ENCODE results near the gene FOXN3.

The FOXN3 gene

DNA sequence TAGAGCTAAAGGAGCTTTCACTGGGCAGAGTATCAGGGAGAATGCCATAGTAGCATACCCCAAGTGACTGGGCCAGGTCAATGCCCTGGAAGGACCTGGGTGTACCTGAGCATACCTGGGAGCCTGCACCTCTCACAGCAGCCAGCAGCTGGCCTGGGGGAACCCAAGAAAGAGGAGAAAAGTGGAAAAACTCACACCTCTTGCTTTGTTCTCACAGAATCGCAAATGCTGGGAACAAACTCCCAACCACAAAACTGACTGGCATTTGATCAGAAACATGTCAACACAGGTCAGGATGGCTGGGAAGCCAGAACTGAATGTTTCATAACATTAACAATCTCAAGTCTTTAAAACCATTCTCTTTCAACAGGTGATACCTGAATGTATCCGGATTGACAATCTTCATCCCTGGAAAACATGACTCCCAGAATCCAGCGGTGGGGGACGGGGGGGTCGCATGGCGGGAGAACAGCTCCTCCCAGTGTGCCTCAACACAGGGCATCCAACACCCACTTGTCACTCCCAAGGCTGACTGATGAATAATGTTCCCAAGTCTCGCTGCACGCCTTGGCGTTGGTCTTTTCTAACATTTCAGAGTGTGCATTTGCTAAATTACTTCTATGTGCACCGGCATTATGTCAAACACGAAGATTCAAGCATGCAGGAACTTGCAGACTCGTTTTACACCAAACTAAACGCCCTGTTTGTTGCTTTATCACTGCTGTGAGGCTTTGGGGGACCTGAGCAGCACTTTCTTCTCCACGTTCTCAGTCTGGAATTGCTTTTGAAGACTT lies 7.9 kb downstream of the FOXN3 start:
- DNase-seq = no peak

DNA sequence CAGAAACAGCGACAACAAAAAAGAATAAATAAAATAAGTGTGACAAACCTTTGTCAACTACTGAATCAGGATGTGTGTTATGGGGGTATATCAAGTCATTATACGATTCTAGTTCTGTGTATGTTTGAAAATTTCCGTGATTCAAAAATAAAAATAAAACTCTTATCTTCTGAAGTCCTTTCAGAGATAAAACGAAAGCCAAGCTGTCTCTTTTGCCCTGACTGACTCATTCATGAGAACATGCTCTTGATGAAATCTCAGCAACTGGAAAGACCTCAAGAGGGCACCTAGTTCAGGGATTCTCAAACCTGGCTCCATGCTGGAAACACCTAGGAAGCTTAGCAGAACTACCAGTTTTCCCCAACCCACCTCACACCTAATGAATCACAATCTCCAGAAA lies 9.2 kb downstream of the FOXN3 start:
- no peak for DNase-seq

- DNase-seq = no peak
Observed at GRCh38 chr14:89406941-89407340, 10.1 kb downstream of the FOXN3 start.

- DNase-seq = no peak
Observed at GRCh38 chr14:89406361-89406760, 10.7 kb downstream of the FOXN3 start.

DNA sequence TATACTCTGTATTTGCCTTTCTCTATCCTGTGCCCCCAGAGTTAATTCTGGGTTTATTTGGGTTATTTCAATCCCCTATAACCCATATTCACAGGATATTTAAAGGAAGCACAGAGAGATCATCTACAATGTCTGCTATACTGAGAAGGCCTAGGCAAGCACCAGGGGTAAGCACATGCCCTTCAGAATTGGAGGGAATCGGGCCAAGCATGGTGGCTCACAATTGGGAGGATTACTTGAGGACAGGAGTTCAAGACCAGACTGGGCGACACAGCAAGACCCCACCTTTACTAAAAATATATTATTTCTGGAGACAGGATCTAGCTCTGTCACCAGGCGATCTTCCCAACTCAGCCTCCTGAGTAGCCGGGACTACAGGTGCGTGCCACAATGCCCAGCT lies 11.3 kb downstream of the FOXN3 start:
- no peak for DNase-seq

DNA sequence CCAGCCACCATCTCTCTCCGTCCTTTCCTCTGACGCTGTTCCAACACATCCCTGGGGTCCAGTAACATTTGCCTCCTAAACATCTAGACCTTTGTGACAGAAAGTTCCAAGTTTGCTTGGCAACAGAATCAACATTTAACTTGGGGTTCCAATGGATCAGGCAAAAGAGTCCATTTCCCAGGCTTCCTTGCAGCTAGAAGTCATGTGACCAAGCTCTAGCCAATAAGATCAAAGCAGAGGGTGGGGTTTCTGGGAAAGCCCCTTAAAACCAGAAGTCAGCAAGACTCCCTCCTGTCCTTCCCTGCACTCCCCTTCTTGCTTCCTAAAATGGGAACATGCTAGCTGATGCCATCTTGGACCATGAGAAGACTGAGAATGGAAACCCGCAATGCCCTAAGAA lies 14.7 kb downstream of the FOXN3 start:
- DNase-seq = no peak

GRCh38 chr14:89401761-89402160 lies 15.3 kb downstream of the FOXN3 start:
- DNase-seq = no peak

GRCh38 chr14:89401241-89401640 lies 15.8 kb downstream of the FOXN3 start:
- DNase-seq = no peak

- DNase-seq = no peak
Observed at GRCh38 chr14:89400529-89400928, 16.5 kb downstream of the FOXN3 start.

- DNase-seq = peak; percentile 62
Observed at GRCh38 chr14:89399594-89400068, 17.4 kb downstream of the FOXN3 start.

GRCh38 chr14:89399157-89399556 lies 17.9 kb downstream of the FOXN3 start:
- DNase-seq = no peak

DNA sequence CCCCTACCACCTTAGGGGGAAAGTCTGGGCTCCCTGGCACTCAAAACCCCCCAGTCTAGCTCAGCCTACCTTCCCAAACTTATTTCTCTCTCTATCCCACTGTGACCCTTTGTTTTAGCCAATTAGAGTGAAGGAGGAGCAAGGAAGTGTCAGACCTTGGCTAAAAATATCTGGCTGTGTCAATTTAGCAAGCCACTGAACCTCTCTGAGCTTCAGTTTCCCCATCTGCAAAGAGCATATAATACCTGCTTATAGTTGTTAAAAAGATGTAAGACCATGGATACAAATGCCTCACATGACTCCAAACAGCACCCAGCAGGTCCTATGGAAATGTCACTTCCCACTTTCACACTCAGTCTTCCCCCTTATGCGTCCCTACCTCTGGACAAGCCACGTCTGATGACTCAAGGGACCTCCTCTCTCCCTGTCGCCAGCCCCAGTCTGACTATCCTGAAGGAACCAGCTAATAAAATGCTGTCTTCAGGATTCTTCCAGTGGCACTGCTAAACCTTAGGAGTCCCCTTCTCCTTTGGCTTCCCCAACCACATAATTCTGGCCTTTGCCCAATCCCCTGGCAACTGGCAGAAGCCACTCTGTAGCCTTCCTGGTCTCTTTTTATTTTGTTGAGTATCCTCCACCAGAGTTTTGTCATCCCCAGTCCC lies 19.3 kb downstream of the FOXN3 start:
- no peak for DNase-seq

DNA sequence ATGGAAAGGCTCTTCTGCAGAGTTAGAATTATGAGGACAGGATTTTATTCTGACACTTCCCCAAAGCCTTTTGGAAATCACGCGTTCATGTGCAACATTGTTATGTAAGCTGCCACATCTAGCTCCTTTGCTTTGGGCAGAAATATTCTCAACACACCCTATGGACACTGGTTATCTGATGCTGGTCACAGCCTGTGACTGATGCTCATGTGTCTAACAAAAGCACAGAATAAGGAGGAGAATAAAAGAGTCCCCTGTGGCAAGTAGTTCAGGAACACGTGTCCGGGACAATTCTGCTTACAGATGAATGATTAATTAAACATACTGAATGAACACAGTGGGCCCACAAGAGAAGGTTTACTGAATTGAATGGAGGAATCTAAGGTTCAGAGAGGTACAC lies 22.1 kb downstream of the FOXN3 start:
- no peak for DNase-seq

DNA sequence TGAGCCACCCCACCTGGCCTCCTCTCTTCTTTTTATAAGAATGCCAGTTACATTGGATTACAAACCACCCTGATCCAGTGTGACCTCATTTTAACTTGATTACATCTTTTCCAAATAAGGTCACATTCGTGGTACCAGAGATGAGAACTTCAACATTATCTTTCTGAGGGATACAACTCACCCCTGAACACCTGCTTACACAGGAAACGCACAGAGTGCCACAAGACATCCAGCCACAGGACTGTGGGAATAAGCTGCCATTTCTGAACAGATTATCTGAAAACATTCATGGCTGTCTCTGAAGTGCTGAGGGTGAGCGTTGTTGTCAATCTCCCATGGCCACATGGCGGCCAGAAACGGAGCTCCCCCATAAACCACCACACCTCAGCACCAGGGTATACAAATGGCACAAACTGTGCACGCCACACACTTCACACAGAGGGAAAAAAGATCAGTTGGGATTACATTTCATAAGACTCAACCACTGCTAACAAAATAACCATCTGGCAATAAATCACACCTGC lies 23.7 kb downstream of the FOXN3 start:
- no peak for DNase-seq

- no peak for DNase-seq
Observed at GRCh38 chr14:89392181-89392580, 24.9 kb downstream of the FOXN3 start.

DNA sequence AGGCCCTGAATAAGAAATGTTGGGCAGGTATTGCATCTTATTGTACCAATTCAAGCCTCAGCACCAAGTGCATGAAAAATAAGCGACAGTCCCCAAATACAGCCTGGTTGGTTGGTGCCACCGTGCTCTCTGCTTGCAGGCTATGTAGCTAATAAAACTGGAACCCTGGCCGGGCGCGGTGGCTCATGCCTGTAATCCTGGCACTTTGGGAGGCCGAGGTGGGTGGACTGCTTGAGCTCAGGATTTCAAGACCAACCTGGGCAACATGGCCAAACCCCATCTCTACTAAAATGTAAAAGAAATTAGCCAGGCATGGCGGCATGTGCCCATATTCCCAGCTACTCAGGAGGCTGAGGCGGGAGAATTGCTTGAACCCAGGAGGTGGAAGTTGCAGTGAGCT lies 25.5 kb downstream of the FOXN3 start:
- no peak for DNase-seq

GRCh38 chr14:89391123-89391522 lies 25.9 kb downstream of the FOXN3 start:
- DNase-seq = no peak

- peak; percentile 70 for DNase-seq
Observed at GRCh38 chr14:89388853-89389252, 28.2 kb downstream of the FOXN3 start.

DNA sequence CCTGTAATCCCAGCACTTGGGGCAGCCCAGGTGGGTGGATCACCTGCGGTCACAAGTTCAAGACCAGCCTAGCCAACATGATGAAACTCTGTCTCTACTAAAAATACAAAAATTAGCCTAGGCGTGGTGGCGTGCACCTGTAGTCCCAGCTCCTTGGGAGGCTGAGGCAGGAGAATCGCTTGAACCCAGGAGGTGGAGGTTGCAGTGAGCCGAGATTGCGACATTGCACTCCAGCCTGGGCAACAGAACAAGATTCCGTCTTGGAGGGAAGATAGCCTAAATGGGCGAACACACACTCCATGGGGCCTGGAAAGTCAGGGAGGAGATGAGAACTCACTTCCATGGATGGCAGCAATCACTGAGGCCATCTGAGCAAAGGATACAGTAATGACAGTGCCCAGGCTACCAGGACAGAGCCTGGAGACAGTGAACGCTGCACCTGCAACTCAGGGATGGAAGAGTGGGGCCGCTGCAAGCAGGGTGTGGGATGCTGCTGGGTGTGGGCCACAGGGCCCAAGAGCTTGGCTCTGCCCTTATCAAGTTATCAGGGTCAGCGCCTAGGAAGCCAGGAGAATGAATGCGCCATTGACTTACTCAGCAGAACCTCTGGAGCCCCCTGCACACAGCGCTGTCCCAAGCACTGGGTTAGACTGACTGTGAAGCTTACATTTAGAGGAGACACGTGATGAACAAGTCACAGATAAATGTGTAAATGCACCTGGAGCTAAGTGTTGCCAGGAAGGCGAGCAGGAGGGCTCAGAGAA lies 28.9 kb downstream of the FOXN3 start:
- no peak for DNase-seq

DNA sequence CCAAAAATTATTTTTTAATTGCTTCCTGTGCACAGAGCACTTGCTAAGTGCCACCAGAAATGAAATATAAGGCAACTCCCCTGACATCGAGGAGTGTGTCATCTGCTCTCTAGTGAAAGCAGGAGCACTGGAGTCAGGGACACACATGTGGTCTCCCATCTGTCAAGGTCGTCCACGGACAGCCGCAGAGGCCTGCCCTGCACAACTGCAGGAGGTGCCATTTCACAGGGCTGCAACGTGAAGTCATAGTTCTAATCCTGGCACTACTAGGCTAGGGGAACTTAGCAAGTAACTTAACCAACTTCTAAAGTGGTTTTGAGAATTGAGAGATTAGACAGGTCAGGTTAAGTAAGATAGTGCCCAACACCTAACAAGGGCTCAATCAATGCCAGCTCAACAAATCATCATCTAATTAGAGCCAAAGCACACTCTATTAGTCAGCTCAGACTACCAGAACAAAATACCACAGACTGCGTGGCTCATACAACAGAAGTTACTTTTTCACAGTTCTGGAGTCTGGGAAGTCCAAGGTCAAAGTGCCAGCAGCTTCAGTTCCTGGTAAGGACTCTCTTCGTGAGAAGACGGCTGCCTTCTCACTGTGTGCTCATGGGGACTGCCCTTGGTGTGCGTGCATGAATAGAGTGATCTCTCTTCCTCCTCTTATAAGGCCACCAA lies 30.7 kb downstream of the FOXN3 start:
- DNase-seq = no peak

DNA sequence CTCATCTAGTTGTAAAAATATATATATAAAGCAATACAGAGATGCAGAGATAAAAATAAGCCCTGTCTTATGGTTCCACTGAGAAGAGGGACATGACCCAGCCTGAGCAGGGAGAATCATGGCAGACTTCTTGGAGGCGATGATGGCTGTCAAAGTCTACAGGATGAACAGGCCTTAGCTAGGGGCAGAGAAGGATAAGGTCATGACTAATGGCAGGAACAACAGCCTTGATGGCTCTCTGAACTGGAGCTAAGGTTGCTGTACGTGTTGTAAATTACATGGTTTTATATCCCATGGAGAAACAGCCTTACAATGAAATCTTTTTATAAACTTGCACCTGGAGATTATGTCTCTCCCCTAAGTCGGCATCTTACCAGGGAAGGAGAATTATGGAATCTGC lies 32.4 kb downstream of the FOXN3 start:
- DNase-seq = no peak

- no peak for DNase-seq
Observed at GRCh38 chr14:89384023-89384422, 33.0 kb downstream of the FOXN3 start.
